Astrocyte (in vitro differentiated cells and primary cell): ENCODE measurements around the gene ZNF586. TPM values are rescaled to one million over a fixed set of nuclear protein-coding genes. Genes with fewer than 3 reads are reported as not detected.
"Not testable (repeated sequence)": the region's sequence is repeated elsewhere in the genome, so short reads cannot be mapped to it uniquely, and the experiment has no call there.

ENCODE experiments used
- DNase-seq: peaks from one replicate; pipeline ENCODE4 v3.0.0-alpha.2; 2010; ENCODE audit warnings: low read depth
- FAIRE-seq: peaks from 2 replicates; lab custom pipeline; 2011; peaks lifted over from hg19 to GRCh38; lab: Jason Lieb, UNC
- H2AFZ ChIP-seq: 2 replicates; pipeline ENCODE4 v1.6.0; 2012; ENCODE audit warnings: low read depth, low read length, inconsistent platforms
- H3K27ac ChIP-seq: 2 replicates; pipeline ENCODE4 v1.5.1; 2011; ENCODE audit warnings: low read depth, low read length, inconsistent platforms
- H3K27me3 ChIP-seq: 2 replicates; pipeline ENCODE4 v1.6.0; 2011; ENCODE audit warnings: low read length, inconsistent platforms; ENCODE audit not compliant: insufficient read depth
- H3K36me3 ChIP-seq: 2 replicates; pipeline ENCODE4 v1.5.1; 2011; ENCODE audit warnings: low read length, inconsistent platforms; ENCODE audit not compliant: insufficient read depth
- H3K4me1 ChIP-seq: 2 replicates; pipeline ENCODE4 v1.5.1; 2011; ENCODE audit warnings: low read length, inconsistent platforms; ENCODE audit not compliant: insufficient read depth
- H3K4me2 ChIP-seq: 2 replicates; pipeline ENCODE4 v1.6.0; 2012; ENCODE audit warnings: low read length, inconsistent platforms
- H3K4me3 ChIP-seq: 2 replicates; pipeline ENCODE4 v1.5.1; 2011; ENCODE audit warnings: low read depth, mild to moderate bottlenecking, low read length, inconsistent platforms; ENCODE audit not compliant: insufficient read depth
- H3K79me2 ChIP-seq: 2 replicates; pipeline ENCODE4 v1.6.0; 2012; ENCODE audit warnings: mild to moderate bottlenecking, low read length, inconsistent platforms; ENCODE audit not compliant: insufficient read depth
- H3K9ac ChIP-seq: 2 replicates; pipeline ENCODE4 v1.6.0; 2012; ENCODE audit warnings: mild to moderate bottlenecking, low read length, inconsistent platforms
- H3K9me3 ChIP-seq: 2 replicates; pipeline ENCODE4 v1.5.1; 2012; ENCODE audit warnings: low read depth, mild to moderate bottlenecking, low read length, inconsistent platforms; ENCODE audit not compliant: insufficient read depth
- H4K20me1 ChIP-seq: 2 replicates; pipeline ENCODE4 v1.6.0; 2012; ENCODE audit warnings: low read length, inconsistent platforms; ENCODE audit not compliant: insufficient read depth
- H3K27ac Mint-ChIP-seq: one replicate; pipeline ENCODE4 v1.8.0; 2021; ENCODE audit warnings: mild to moderate bottlenecking, mixed read lengths; ENCODE audit not compliant: unreplicated experiment
- H3K27me3 Mint-ChIP-seq: one replicate; pipeline ENCODE4 v1.8.0; 2021; ENCODE audit warnings: low read depth, mixed read lengths; ENCODE audit not compliant: unreplicated experiment
- H3K36me3 Mint-ChIP-seq: one replicate; pipeline ENCODE4 v1.8.0; 2021; ENCODE audit warnings: low read depth, mixed read lengths; ENCODE audit not compliant: unreplicated experiment
- H3K4me1 Mint-ChIP-seq: one replicate; pipeline ENCODE4 v1.8.0; 2021; ENCODE audit warnings: low read depth, mixed read lengths; ENCODE audit not compliant: unreplicated experiment
- H3K4me3 Mint-ChIP-seq: one replicate; pipeline ENCODE4 v1.8.0; 2021; ENCODE audit warnings: mild to moderate bottlenecking, moderate library complexity, mixed read lengths; ENCODE audit not compliant: unreplicated experiment
- H3K9me3 Mint-ChIP-seq: one replicate; pipeline ENCODE4 v1.8.0; 2021; ENCODE audit warnings: mild to moderate bottlenecking, mixed read lengths; ENCODE audit not compliant: unreplicated experiment
- CTCF ChIP-seq: IDR thresholded peaks from 2 replicates; pipeline ENCODE4 v1.5.1; 2011; ENCODE audit warnings: low read depth, mild to moderate bottlenecking, inconsistent platforms, low read length, moderate library complexity; ENCODE audit not compliant: insufficient read depth
- EZH2 ChIP-seq: IDR thresholded peaks from 2 replicates; pipeline ENCODE4 v1.6.1; 2012; ENCODE audit warnings: mild to moderate bottlenecking, low read length, inconsistent platforms; ENCODE audit not compliant: insufficient read depth
- total RNA-seq: library from RNA; stranded (reverse); gene quantifications from 2 replicates; pipeline ENCODE4 v1.2.1, GENCODE V29; 2021

Gene ZNF586
- total RNA-seq, 1 donor from 2014 or later = 11.5 TPM

DNA sequence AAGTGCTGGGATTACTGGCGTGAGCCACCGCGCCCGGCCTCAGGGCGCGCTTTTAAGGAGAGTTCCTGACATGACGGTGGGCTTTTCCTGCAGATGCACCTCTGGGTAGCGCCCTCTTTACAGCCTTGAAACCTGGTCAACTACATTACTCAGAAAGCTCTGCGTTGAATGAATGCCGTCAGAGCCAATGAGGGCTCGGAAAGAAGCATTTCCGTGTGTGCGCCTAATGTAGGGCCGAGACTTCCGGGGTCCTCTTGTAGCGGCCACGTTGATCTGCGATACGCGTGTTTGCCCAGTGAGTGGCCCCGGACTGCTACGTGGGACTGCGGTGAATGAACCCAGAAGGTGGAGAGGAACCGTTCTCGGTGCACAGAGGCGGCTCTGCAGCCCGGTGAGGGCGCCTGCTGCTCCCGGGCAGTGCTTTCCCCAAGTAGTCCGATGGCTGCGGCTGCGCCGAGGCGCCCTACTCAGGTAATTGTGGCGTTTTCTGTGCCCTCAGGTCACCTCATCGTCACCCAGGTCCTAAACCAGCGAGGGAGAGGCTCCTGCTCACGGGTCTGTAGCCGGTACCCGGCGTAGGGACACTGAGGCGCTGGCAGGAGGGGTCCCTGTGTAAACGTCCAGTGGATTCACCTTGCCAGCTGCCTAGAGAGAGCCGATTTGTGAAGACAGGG lies 50.1 kb downstream of the ZNF586 start:
- Mint-ChIP-seq H3K9me3 (no peaks in the 10 kb centered on the region), H3K4me3 (peak overlapping the region; percentile 98), H3K27me3 (no peaks in the 10 kb centered on the region), H3K4me1 (peaks cover 20% of the 10 kb centered on the region), H3K36me3 (peaks cover 9% of the 10 kb centered on the region), H3K27ac (peak overlapping the region; percentile 93)
- Histone ChIP-seq H3K79me2 (peaks cover 53% of the 10 kb centered on the region), H3K4me1 (peaks cover 5% of the 10 kb centered on the region), H3K4me3 (peak overlapping the region; percentile 97), H3K9me3 (no peaks in the 10 kb centered on the region), H4K20me1 (peaks cover 24% of the 10 kb centered on the region), H3K9ac (peak overlapping the region; percentile 99), H3K4me2 (peak overlapping the region; percentile 94), H3K27me3 (no peaks in the 10 kb centered on the region), H3K36me3 (peaks cover 3% of the 10 kb centered on the region), H2AFZ (peak overlapping the region; percentile 61), H3K27ac (peak overlapping the region; percentile 84)
- TF ChIP-seq CTCF (peak; percentile 14), EZH2 (no peak)
- peak; percentile 98 for DNase-seq
- no peak for FAIRE-seq

DNA sequence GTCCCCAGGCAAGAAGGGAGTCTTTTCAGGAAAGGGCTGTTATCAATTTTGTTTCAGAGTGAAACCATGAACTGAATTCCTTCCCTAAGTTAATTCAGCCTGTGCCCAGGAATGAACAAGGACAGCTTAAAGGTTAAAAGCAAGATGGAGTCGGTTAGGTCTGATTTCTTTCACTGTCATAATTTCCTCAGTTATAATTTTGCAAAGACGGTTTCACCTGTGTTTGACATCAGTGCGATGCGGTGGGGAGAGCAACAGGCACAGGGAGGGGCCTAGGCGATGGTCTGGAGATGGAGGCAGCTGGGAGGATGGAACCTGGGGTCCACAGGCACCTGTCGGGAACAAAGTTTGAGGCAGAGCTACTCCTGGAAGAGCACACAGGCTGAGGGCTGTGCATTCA lies 51.1 kb downstream of the ZNF586 start:
- no peaks in the 10 kb centered on the region for H3K9me3 ChIP-seq
- H3K4me2 ChIP-seq = peak overlapping the region; percentile 94
- peaks cover 20% of the 10 kb centered on the region for H3K4me1 Mint-ChIP-seq
- no peaks in the 10 kb centered on the region for H3K9me3 Mint-ChIP-seq
- H3K36me3 Mint-ChIP-seq = peaks cover 9% of the 10 kb centered on the region
- peaks cover 5% of the 10 kb centered on the region for H3K36me3 ChIP-seq
- H4K20me1 ChIP-seq = peaks cover 27% of the 10 kb centered on the region
- H3K4me1 ChIP-seq = peaks cover 5% of the 10 kb centered on the region
- peak overlapping the region; percentile 97 for H3K4me3 ChIP-seq
- FAIRE-seq (no peak), DNase-seq (no peak)
- peak overlapping the region; percentile 21 for H3K27ac Mint-ChIP-seq
- H3K27me3 Mint-ChIP-seq = no peaks in the 10 kb centered on the region
- H2AFZ ChIP-seq = no peak overlapping the region
- H3K4me3 Mint-ChIP-seq = peak overlapping the region; percentile 98
- peak overlapping the region; percentile 84 for H3K27ac ChIP-seq
- H3K27me3 ChIP-seq = no peaks in the 10 kb centered on the region
- peak overlapping the region; percentile 99 for H3K9ac ChIP-seq
- H3K79me2 ChIP-seq = peaks cover 63% of the 10 kb centered on the region
- TF ChIP-seq EZH2 = no peak
- no peak for TF ChIP-seq CTCF

DNA sequence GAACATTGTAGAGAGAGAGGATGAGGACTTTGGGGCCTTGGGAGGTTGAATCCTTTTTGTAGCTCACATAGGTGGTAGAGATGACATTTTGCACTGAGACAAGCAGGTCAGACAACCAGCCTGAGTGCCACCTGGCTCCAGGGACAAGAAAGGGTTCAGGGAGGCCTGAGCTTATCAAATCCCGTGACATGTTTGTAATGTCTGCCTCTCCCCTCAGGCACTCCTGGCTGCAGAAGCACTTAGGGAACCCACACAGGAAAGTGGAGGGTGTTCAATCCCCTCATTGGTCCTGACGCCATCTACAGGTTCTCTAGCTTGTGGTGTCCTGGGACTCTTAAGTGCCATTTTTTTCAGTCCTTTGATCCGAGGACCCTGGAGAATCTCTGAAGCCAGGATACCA lies 51.6 kb downstream of the ZNF586 start:
- not testable (repeated sequence) for DNase-seq, FAIRE-seq, H3K27me3 Mint-ChIP-seq, H3K9me3 Mint-ChIP-seq, H3K9me3 ChIP-seq, H3K4me1 ChIP-seq, H3K36me3 ChIP-seq, H2AFZ ChIP-seq, H3K27ac Mint-ChIP-seq, H3K27ac ChIP-seq, H3K9ac ChIP-seq, H3K27me3 ChIP-seq
- Mint-ChIP-seq H3K36me3 (peaks cover 11% of the 10 kb centered on the region), H3K4me3 (peak overlapping the region; percentile 98), H3K4me1 (peaks cover 22% of the 10 kb centered on the region)
- Histone ChIP-seq H3K4me3 (peak overlapping the region; percentile 97), H3K79me2 (peaks cover 68% of the 10 kb centered on the region), H3K4me2 (peak overlapping the region; percentile 94), H4K20me1 (peaks cover 32% of the 10 kb centered on the region)

DNA sequence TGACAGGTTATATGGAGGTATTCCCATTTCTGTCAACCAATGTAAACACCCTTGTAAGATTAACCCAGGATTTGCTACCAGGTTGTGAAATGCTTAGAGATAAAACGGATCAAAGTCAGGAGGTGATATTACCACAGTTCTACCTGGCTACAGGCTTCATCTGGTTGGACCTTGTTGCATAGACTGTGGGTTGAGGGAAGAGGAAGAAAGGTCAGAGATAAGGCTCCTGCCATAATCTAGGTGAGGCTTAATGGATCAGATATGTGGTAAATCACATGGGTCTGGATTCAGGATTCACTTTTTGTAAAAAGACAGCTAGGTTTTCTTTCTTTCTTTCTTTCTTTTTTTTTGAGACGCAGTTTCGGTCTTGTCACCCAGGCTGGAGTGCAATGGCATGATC lies 52.0 kb downstream of the ZNF586 start:
- FAIRE-seq, H3K9me3 ChIP-seq, H3K9me3 Mint-ChIP-seq, H3K27ac ChIP-seq, DNase-seq, H3K4me1 ChIP-seq, H2AFZ ChIP-seq, H3K9ac ChIP-seq, H3K4me3 ChIP-seq, H3K4me2 ChIP-seq, H3K36me3 ChIP-seq, H3K27ac Mint-ChIP-seq, H3K4me3 Mint-ChIP-seq, H3K27me3 Mint-ChIP-seq, H3K27me3 ChIP-seq: not testable (repeated sequence)
- peaks cover 22% of the 10 kb centered on the region for H3K4me1 Mint-ChIP-seq
- Histone ChIP-seq H3K79me2 (peaks cover 72% of the 10 kb centered on the region), H4K20me1 (peaks cover 36% of the 10 kb centered on the region)
- peaks cover 14% of the 10 kb centered on the region for H3K36me3 Mint-ChIP-seq
